HG03108 (cell line): ENCODE data around the gene HSPG2.
"Not testable (repeated sequence)": the region's sequence is repeated elsewhere in the genome, so short reads cannot be mapped to it uniquely, and the experiment has no call there.

Experiments
- ATAC-seq: cut with Tn5 transposase; IDR thresholded peaks from one replicate; pipeline ENCODE4 v1.9.1; 2021; ENCODE audit warnings: moderate library complexity; ENCODE audit not compliant: unreplicated experiment

Gene HSPG2

GRCh38 chr1:21956720-21957552 lies 19.8 kb upstream of the HSPG2 start:
- ATAC-seq, result no peak

- no peak for ATAC-seq
Observed at GRCh38 chr1:21955501-21956281, 18.6 kb upstream of the HSPG2 start.

- no peak for ATAC-seq
Observed at GRCh38 chr1:21955058-21955457, 17.9 kb upstream of the HSPG2 start.

- no peak for ATAC-seq
Observed at GRCh38 chr1:21952786-21953520, 15.8 kb upstream of the HSPG2 start.

- no peak for ATAC-seq
Observed at GRCh38 chr1:21951226-21951870, 14.2 kb upstream of the HSPG2 start.

GRCh38 chr1:21950734-21951133 lies 13.6 kb upstream of the HSPG2 start:
- no peak for ATAC-seq

GRCh38 chr1:21946836-21947587 lies 9.9 kb upstream of the HSPG2 start:
- ATAC-seq, result no peak

GRCh38 chr1:21944733-21945073 lies 7.6 kb upstream of the HSPG2 start:
- ATAC-seq, result no peak

GRCh38 chr1:21942959-21943640 lies 6.0 kb upstream of the HSPG2 start:
- ATAC-seq, result not testable (repeated sequence)

- no peak for ATAC-seq
Observed at GRCh38 chr1:21942464-21942863, 5.4 kb upstream of the HSPG2 start.

GRCh38 chr1:21941370-21941769 lies 4.3 kb upstream of the HSPG2 start:
- ATAC-seq, result no peak

- ATAC-seq, result no peak
Observed at GRCh38 chr1:21940492-21940891, 3.4 kb upstream of the HSPG2 start.

GRCh38 chr1:21939650-21940374 lies 2.7 kb upstream of the HSPG2 start:
- no peak for ATAC-seq

GRCh38 chr1:21938732-21939538 lies 1.8 kb upstream of the HSPG2 start:
- ATAC-seq, result no peak

- peak; percentile 50 for ATAC-seq
Observed at GRCh38 chr1:21937372-21938121, 437 bp upstream of the HSPG2 start.

GRCh38 chr1:21936366-21937031 lies 611 bp downstream of the HSPG2 start:
- ATAC-seq, result no peak

GRCh38 chr1:21935891-21936365 lies 1.2 kb downstream of the HSPG2 start:
- ATAC-seq, result no peak
